HepG2 (cell line): Measurements from ENCODE around the gene DHX8. TPM values are rescaled to one million over a fixed set of nuclear protein-coding genes. Genes with fewer than 3 reads are reported as not detected.

ENCODE experiments used
- ATAC-seq: fragments of 200-7000 bp; cut with Tn5 transposase; 3 replicates; pipeline ENCODE4 v1.9.1; 2020; ENCODE audit warnings: mild to moderate bottlenecking, moderate library complexity
- BruUV-seq: library from RNA; stranded (reverse); fragments of 400-500 nt; replicated peaks from 2 replicates; lab custom pipeline; 2021; lab: Mats Ljungman, UMichigan
- CTCF ChIA-PET: fragments of 300-600 bp; formaldehyde crosslinking; extraction: SDS; loops from one replicate; lab custom pipeline; 2021; ENCODE audit warnings: low total read pairs, inconsistent platforms, low intra/inter-chr PET ratio; lab: Yijun Ruan, JAX
- POLR2A ChIA-PET: fragments of 350-600 bp; sonication (Branson Sonifier 250); formaldehyde crosslinking; loops from one replicate; lab custom pipeline; 2020; ENCODE audit warnings: antibody characterized with exemption, inconsistent platforms; lab: Yijun Ruan, JAX
- DNase-seq: peaks from one replicate; pipeline ENCODE4 v3.0.0-alpha.2; 2015; ENCODE audit warnings: low spot score
- FAIRE-seq: peaks from 3 replicates; lab custom pipeline; 2011; peaks lifted over from hg19 to GRCh38; lab: Jason Lieb, UNC
- H2AFZ ChIP-seq: one replicate; pipeline ENCODE4 v1.6.1; 2011; ENCODE audit warnings: low read length, inconsistent platforms
- H3K27ac ChIP-seq: fragments of 300-600 bp; 3 replicates; pipeline ENCODE4 v1.8.0; 2011; ENCODE audit warnings: mixed run types, mild to moderate bottlenecking, mixed read lengths, low read length, inconsistent platforms; ENCODE audit not compliant: insufficient read depth; ENCODE audit errors: extremely low read length
- H3K27me3 ChIP-seq, 2 experiments: fragments of 200-600 bp in 1 of 2; 2 replicates in 1 of 2; 3 replicates in 1 of 2; pipeline versions ENCODE4 v1.6.0 to v1.8.0; 2011; ENCODE audit warnings: low read length in 2 of 2, mild to moderate bottlenecking in 2 of 2, moderate library complexity in 2 of 2, inconsistent platforms in 1 of 2; ENCODE audit not compliant: insufficient read depth in 2 of 2, control insufficient read depth in 1 of 2
- H3K36me3 ChIP-seq, 2 experiments: fragments of 200-600 bp in 1 of 2; replicated peaks in 1 of 2; 2 replicates in 1 of 2; 3 replicates in 1 of 2; pipeline versions ENCODE4 v1.5.1 to v1.8.0; 2011; ENCODE audit warnings: low read length in 2 of 2, inconsistent platforms in 1 of 2; ENCODE audit not compliant: insufficient read depth in 2 of 2, control insufficient read depth in 1 of 2
- H3K4me1 ChIP-seq: 2 replicates; pipeline ENCODE4 v1.5.1; 2012; ENCODE audit warnings: low read length, inconsistent platforms; ENCODE audit not compliant: insufficient read depth
- H3K4me2 ChIP-seq: 2 replicates; pipeline ENCODE4 v1.6.0; 2011; ENCODE audit warnings: low read depth, low read length, inconsistent platforms
- H3K4me3 ChIP-seq, 3 experiments: fragments of 200-600 bp in 1 of 3; sonication (generic), shearing (Covaris generic) in 1 of 3; replicated peaks in 1 of 3; 2 replicates each; pipeline ENCODE4 v1.5.1; 2011 to 2016; ENCODE audit warnings: low read length in 3 of 3, inconsistent platforms in 2 of 3, low read depth in 2 of 3, mild to moderate bottlenecking in 2 of 3, control low read depth in 1 of 3, mixed read lengths in 1 of 3; ENCODE audit not compliant: insufficient read depth in 1 of 3
- H3K79me2 ChIP-seq: one replicate; pipeline ENCODE4 v1.6.1; 2011; ENCODE audit warnings: low read length, inconsistent platforms; ENCODE audit not compliant: insufficient read depth
- H3K9ac ChIP-seq: 2 replicates; pipeline ENCODE4 v1.6.0; 2011; ENCODE audit warnings: mild to moderate bottlenecking, low read depth, low read length, inconsistent platforms; ENCODE audit not compliant: insufficient read depth
- H3K9me3 ChIP-seq: 2 replicates; pipeline ENCODE4 v1.5.1; 2012; ENCODE audit warnings: mild to moderate bottlenecking, low read length
- H4K20me1 ChIP-seq: 2 replicates; pipeline ENCODE4 v1.6.0; 2011; ENCODE audit warnings: inconsistent platforms, mild to moderate bottlenecking, low read length, moderate library complexity; ENCODE audit not compliant: insufficient read depth
- RBFOX2 ChIP-seq: fragments of 200-400 bp; formaldehyde crosslinking; IDR thresholded peaks from 2 replicates; pipeline ENCODE4 v1.6.1; 2017; ENCODE audit warnings: low read depth, mild to moderate bottlenecking, low read length
- ZNF761 ChIP-seq: sonication (generic); formaldehyde crosslinking; conservative IDR thresholded peaks from 2 replicates; pipeline ENCODE4 v1.4.0; 2020; ENCODE audit warnings: mild to moderate bottlenecking, missing genetic modification reagents
- whole genome bisulfite sequencing: methylation state at CpG from one replicate; pipeline ENCODE4 v1.1.6; 2017; ENCODE audit warnings: low lambda C conversion rate; 5-methylcytosine and 5-hydroxymethylcytosine counted together
- in situ Hi-C: cut with HindIII; loops from 2 replicates; pipeline ENCODE4 v1.10.0; 2017; ENCODE audit warnings: low pct_unique_long_range_greater_than_20kb; ENCODE audit not compliant: extremely low pct_ligation_motif_present
- intact Hi-C: fragments of 100-400 bp; cut with micrococcal nuclease; formaldehyde crosslinking; loops from one replicate; pipeline ENCODE4 v1.10.0; 2022; ENCODE audit not compliant: unreplicated experiment
- polyA plus RNA-seq, 8 experiments: library from polyadenylated mRNA; depleted of rRNA in 3 of 8; stranded (reverse) in 7 of 8; unstranded in 1 of 8; fragments of >200 nt; fragmentation: Illumina TruSeq in 4 of 8; extraction: Trizol in 4 of 8; gene quantifications; 2 replicates each; pipeline versions ENCODE4 v1.2.1 to v1.2.3, GENCODE V29; 2011 to 2016; ENCODE audit warnings: low read depth in 4 of 8, missing spikeins in 1 of 8, mixed read lengths in 1 of 8; ENCODE audit not compliant: insufficient read depth in 1 of 8
- total RNA-seq, 5 experiments: library from RNA; depleted of rRNA; stranded (reverse); fragments of >200 nt; fragmentation: Illumina TruSeq; extraction: Trizol; gene quantifications; 2 replicates each; pipeline ENCODE4 v1.2.3, GENCODE V29; 2016; ENCODE audit warnings: low read depth in 1 of 5
- TF ChIP-seq, protein P1 (sequence below): sonication (generic); formaldehyde crosslinking; IDR thresholded peaks from 2 replicates; pipeline ENCODE4 v1.4.0; 2020; ENCODE audit warnings: missing genetic modification reagents

The DHX8 gene
- total and polyA plus RNA-seq, 2 of the 13 experiments (the other 11 are each of a cell fraction or from before 2014, with no cell fraction given): 24.8 to 48.9 TPM

DNA sequence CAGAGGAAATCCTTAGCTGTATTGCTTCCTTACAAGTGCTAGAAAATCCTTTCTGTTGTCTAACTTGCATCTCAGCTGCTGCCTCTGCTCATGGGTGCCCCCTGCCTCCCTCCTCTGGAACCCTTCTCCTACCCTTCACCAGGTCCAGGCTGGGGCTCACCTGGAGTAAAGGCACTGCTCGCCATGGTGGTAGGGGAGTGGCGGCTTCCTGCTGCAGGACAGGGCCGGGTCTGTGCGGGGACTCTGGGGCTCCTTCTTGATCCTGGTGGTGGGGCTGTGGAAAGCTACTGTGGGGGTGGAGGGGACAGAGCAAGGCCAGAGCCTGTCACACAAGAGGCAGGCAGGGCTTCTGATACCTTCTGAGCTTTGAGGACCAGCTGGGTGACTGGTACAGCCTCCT, 49.9 kb downstream of the DHX8 start (continued):
- TF ChIP-seq, protein P1, sequence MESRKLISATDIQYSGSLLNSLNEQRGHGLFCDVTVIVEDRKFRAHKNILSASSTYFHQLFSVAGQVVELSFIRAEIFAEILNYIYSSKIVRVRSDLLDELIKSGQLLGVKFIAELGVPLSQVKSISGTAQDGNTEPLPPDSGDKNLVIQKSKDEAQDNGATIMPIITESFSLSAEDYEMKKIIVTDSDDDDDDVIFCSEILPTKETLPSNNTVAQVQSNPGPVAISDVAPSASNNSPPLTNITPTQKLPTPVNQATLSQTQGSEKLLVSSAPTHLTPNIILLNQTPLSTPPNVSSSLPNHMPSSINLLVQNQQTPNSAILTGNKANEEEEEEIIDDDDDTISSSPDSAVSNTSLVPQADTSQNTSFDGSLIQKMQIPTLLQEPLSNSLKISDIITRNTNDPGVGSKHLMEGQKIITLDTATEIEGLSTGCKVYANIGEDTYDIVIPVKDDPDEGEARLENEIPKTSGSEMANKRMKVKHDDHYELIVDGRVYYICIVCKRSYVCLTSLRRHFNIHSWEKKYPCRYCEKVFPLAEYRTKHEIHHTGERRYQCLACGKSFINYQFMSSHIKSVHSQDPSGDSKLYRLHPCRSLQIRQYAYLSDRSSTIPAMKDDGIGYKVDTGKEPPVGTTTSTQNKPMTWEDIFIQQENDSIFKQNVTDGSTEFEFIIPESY: 0 out of 2 replicates have a peak, but pooled peaks have one; percentile 44

DNA sequence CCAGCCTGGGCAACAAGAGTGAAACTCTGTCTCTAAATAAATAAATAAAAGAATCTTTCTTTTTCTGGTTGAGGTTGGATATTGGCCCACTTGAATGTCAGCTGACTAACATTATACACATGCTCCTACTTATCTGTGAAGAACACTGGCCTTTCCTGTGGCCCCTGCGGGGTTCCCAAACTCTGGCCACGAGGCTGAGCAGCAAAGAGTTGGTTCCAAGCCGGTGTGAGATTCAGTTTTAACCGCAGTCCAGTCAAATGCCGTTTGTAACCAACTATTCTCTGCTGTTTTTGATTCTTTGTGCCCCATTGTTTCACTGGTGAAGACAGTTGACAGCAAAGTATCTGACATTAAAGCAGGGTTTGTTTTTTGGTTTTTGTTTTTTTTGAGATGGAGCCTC, 51.1 kb downstream of the DHX8 start:
- H2AFZ ChIP-seq: no peak overlapping the region
- WGBS: 95% methylated on average over 5 of the region's 5 CpGs
- POLR2A ChIA-PET: interaction anchor here (0.6 to 23.9 kb wide), 3 partner anchors 9 to 167 kb away, joined by 3 to 1546 read pairs (median 5); partner anchors contain the start of gene ETV4
- H3K9ac ChIP-seq: no peak overlapping the region
- peaks cover 15% of the 10 kb centered on the region for H4K20me1 ChIP-seq
- no peak for DNase-seq
- intact Hi-C loops: no loop called here
- H3K36me3 ChIP-seq: peaks cover 22 to 65% of the 10 kb centered on the region in 2 experiments
- H3K4me1 ChIP-seq: peaks cover 87% of the 10 kb centered on the region
- BruUV-seq: no TSS peak
- H3K27me3 ChIP-seq: no peaks in the 10 kb centered on the region
- no peak for FAIRE-seq
- no peaks in the 10 kb centered on the region for H3K9me3 ChIP-seq
- CTCF ChIA-PET: no interaction called here
- in situ Hi-C loops: no loop called here
- no peak overlapping the region for H3K4me2 ChIP-seq
- TF ChIP-seq RBFOX2 (peak; percentile 47; the same call in 1 of the 2 replicates), ZNF761 (no peak)
- no peak overlapping the region for H3K4me3 ChIP-seq
- peaks cover 25% of the 10 kb centered on the region for H3K79me2 ChIP-seq
- H3K27ac ChIP-seq: no peak overlapping the region
- no peak for ATAC-seq
